PC-3 (cell line): Measurements from ENCODE around the gene LILRB2.

Source experiments
- EZH2 ChIP-seq: fragments of 300-600 bp; sonication (generic); IDR thresholded peaks from one replicate; pipeline ENCODE4 v1.6.1; 2017; ENCODE audit warnings: antibody characterized with exemption, mild to moderate bottlenecking, low read length; ENCODE audit not compliant: unreplicated experiment
- TF ChIP-seq, protein P1 (sequence below): fragments of 300-600 bp; sonication (generic); conservative IDR thresholded peaks from 2 replicates; pipeline ENCODE4 v1.5.1; 2017; ENCODE audit warnings: antibody characterized with exemption, low read depth, mild to moderate bottlenecking, low read length

DNA sequence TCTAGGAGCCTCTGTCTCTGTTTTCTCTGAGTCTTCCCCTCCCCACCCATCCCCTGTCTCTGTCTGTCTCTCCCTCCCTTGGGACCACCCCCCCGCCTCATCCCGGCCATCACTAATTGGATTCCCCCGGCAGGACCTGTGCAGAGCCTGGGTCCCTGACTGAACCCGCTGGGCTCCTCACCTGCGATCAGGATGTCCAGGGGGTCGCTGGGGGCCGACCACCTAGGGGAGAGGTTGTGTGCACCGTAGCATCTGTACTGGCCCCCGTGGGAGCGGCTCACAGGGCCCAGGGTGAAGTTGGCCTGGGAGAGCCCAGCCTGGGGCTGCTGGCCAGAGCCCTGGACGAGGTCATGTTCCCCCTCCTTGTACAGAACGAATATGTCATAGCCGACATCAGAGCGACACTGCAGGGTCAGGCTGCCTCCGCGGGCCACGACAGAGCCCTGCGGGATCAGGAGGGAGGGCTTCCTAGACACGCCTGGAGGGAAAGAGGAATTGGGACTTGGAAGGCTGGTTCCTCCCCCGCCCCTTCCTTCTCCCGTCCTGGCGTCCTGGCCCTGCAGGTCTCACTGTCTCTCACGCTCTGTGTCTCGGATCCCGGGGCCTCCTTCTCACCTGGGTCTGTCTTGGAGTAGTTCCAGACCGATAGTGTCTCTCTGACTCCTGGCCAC lies 25.7 kb downstream of the LILRB2 start:
- TF ChIP-seq, protein P1, sequence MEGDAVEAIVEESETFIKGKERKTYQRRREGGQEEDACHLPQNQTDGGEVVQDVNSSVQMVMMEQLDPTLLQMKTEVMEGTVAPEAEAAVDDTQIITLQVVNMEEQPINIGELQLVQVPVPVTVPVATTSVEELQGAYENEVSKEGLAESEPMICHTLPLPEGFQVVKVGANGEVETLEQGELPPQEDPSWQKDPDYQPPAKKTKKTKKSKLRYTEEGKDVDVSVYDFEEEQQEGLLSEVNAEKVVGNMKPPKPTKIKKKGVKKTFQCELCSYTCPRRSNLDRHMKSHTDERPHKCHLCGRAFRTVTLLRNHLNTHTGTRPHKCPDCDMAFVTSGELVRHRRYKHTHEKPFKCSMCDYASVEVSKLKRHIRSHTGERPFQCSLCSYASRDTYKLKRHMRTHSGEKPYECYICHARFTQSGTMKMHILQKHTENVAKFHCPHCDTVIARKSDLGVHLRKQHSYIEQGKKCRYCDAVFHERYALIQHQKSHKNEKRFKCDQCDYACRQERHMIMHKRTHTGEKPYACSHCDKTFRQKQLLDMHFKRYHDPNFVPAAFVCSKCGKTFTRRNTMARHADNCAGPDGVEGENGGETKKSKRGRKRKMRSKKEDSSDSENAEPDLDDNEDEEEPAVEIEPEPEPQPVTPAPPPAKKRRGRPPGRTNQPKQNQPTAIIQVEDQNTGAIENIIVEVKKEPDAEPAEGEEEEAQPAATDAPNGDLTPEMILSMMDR, result no peak
- TF ChIP-seq EZH2, result no peak
